ENCODE data around the gene PGAP2.

DNA sequence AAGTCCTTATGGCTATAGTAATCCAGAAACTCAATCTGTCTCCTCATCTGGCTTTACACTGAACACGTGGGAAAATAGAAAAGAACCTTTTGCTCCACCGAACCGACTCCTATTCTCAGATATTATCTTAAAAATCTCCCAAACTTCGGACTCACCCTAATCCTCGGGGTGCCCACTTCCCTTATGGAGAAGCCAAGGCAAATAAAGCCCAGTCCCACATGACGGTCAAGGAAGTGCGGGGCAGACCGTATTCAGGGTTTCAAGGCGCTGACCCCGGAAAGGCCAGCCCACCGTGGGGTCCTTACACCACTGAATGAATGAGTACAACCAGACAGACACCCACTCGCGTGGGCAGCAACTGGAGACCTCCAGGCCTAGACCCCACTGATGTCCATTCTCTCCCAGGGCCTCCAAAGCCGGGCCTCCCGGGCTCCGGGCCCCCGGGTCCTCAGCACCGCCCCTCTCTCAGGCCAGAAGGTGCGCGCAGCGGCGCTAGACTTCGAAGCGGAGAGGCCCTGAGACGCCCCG, 11.5 kb upstream of the PGAP2 start:
- TF ChIP-seq POLR2A (IDR thresholded peaks at IDR 0.05; ENCODE audit: low read depth, low read length) (no peak), POLR2AphosphoS5 (IDR thresholded peaks at IDR 0.05; ENCODE audit: low read depth, low read length) (no peak)
